ENCODE results near the gene CARM1.
"Not testable (repeated sequence)": the region's sequence is repeated elsewhere in the genome, so short reads cannot be mapped to it uniquely, and the experiment has no call there.

The CARM1 gene

GRCh38 chr19:10872546-10873107, 1.3 kb downstream of the CARM1 start:
- no peak for DNase-seq (ENCODE audit: low read depth in 2 of 3, low spot score in 2 of 3)

GRCh38 chr19:10874024-10874423, 2.7 kb downstream of the CARM1 start:
- no peak for DNase-seq (ENCODE audit: low read depth in 2 of 3, low spot score in 2 of 3)

- DNase-seq (ENCODE audit: low read depth in 2 of 3, low spot score in 2 of 3), result no peak
Observed at GRCh38 chr19:10876459-10877240, 5.3 kb downstream of the CARM1 start.

GRCh38 chr19:10877608-10878007, 6.3 kb downstream of the CARM1 start:
- DNase-seq (ENCODE audit: low read depth in 2 of 3, low spot score in 2 of 3), result not testable (repeated sequence)

GRCh38 chr19:10878253-10878652, 6.9 kb downstream of the CARM1 start:
- no peak for DNase-seq (ENCODE audit: low read depth in 2 of 3, low spot score in 2 of 3)

GRCh38 chr19:10881403-10882107, 10.2 kb downstream of the CARM1 start:
- DNase-seq (ENCODE audit: low read depth in 2 of 3, low spot score in 2 of 3), result no peak

- no peak for DNase-seq (ENCODE audit: low read depth in 2 of 3, low spot score in 2 of 3)
Observed at GRCh38 chr19:10882108-10882457, 10.7 kb downstream of the CARM1 start.

- no peak for DNase-seq (ENCODE audit: low read depth in 2 of 3, low spot score in 2 of 3)
Observed at GRCh38 chr19:10884274-10884673, 12.9 kb downstream of the CARM1 start.

- no peak for DNase-seq (ENCODE audit: low read depth in 2 of 3, low spot score in 2 of 3)
Observed at GRCh38 chr19:10885201-10886169, 14.1 kb downstream of the CARM1 start.

- no peak for DNase-seq (ENCODE audit: low read depth in 2 of 3, low spot score in 2 of 3)
Observed at GRCh38 chr19:10887616-10888367, 16.4 kb downstream of the CARM1 start.

- DNase-seq (ENCODE audit: low read depth in 2 of 3, low spot score in 2 of 3), result no peak
Observed at GRCh38 chr19:10888421-10888866, 17.1 kb downstream of the CARM1 start.

GRCh38 chr19:10889880-10890279, 18.5 kb downstream of the CARM1 start:
- no peak for DNase-seq (ENCODE audit: low read depth in 2 of 3, low spot score in 2 of 3)

- no peak for DNase-seq (ENCODE audit: low read depth in 2 of 3, low spot score in 2 of 3)
Observed at GRCh38 chr19:10891405-10892086, 20.2 kb downstream of the CARM1 start.

- DNase-seq (ENCODE audit: low read depth in 2 of 3, low spot score in 2 of 3), result no peak
Observed at GRCh38 chr19:10892256-10892655, 20.9 kb downstream of the CARM1 start.

GRCh38 chr19:10894911-10895213, 23.5 kb downstream of the CARM1 start:
- no peak for DNase-seq (ENCODE audit: low read depth in 2 of 3, low spot score in 2 of 3)

- no peak for DNase-seq (ENCODE audit: low read depth in 2 of 3, low spot score in 2 of 3)
Observed at GRCh38 chr19:10895363-10895762, 24.0 kb downstream of the CARM1 start.

GRCh38 chr19:10895920-10896319, 24.6 kb downstream of the CARM1 start:
- no peak for DNase-seq (ENCODE audit: low read depth in 2 of 3, low spot score in 2 of 3)

- no peak for DNase-seq (ENCODE audit: low read depth in 2 of 3, low spot score in 2 of 3)
Observed at GRCh38 chr19:10896851-10897526, 25.6 kb downstream of the CARM1 start.

- DNase-seq (ENCODE audit: low read depth in 2 of 3, low spot score in 2 of 3), result no peak
Observed at GRCh38 chr19:10898633-10899032, 27.3 kb downstream of the CARM1 start.
